A549 (cell line): ENCODE data around the gene ANGEL2.
A peak's percentile ranks its signal among the peaks of the same experiment; 100 is the strongest.

ENCODE experiments used
- BHLHE40 ChIP-seq: IDR thresholded peaks from 2 replicates; pipeline ENCODE4 v1.6.1; 2012; ENCODE audit warnings: low read depth, low read length, inconsistent platforms
- CEBPB ChIP-seq, 2 experiments: fragments of >200 bp in 1 of 2; sonication (Bioruptor Twin) in 1 of 2; formaldehyde crosslinking in 1 of 2; IDR thresholded peaks; 2 replicates each; pipeline ENCODE4 v1.6.1; 2012 to 2016
- CHD2 ChIP-seq: fragments of 150-350 bp; IDR thresholded peaks from 2 replicates; pipeline ENCODE4 v1.6.1; 2014; ENCODE audit warnings: low read length; ENCODE audit not compliant: partially characterized antibody
- EHF ChIP-seq: fragments of 250-450 bp; sonication (Bioruptor Pico); IDR thresholded peaks from 2 replicates; pipeline ENCODE4 v1.5.0; 2020; ENCODE audit warnings: mild to moderate bottlenecking
- EP300 ChIP-seq, 2 experiments: fragments of >200 bp; sonication (Bioruptor Twin); formaldehyde crosslinking; IDR thresholded peaks; 2 replicates in 1 of 2; 3 replicates in 1 of 2; pipeline ENCODE4 v1.6.1; 2016 to 2017
- MAFK ChIP-seq: fragments of 450-650 bp; IDR thresholded peaks from 2 replicates; pipeline ENCODE4 v1.6.1; 2014; ENCODE audit not compliant: partially characterized antibody
- NFE2L2 ChIP-seq: fragments of 150-350 bp; conservative IDR thresholded peaks from 2 replicates; pipeline ENCODE4 v1.6.1; 2014; ENCODE audit warnings: low read length
- POLR2A ChIP-seq: IDR thresholded peaks from 2 replicates; pipeline ENCODE4 v1.6.1; 2012; ENCODE audit warnings: mild to moderate bottlenecking, low read length
- RFX5 ChIP-seq: fragments of 450-650 bp; IDR thresholded peaks from 2 replicates; pipeline ENCODE4 v1.7.1; 2014; ENCODE audit warnings: antibody characterized with exemption, mild to moderate bottlenecking, moderate library complexity
- SMC3 ChIP-seq: fragments of >200 bp; sonication (Bioruptor Twin); formaldehyde crosslinking; IDR thresholded peaks from 3 replicates; pipeline ENCODE4 v1.6.1; 2018; ENCODE audit warnings: inconsistent platforms
- ZNF302 ChIP-seq: fragments of 250-450 bp; sonication (Bioruptor Pico); IDR thresholded peaks from 2 replicates; pipeline ENCODE4 v1.9.0; 2021; ENCODE audit warnings: inconsistent platforms, mild to moderate bottlenecking, moderate library complexity
- TF ChIP-seq, protein P1 (sequence below): fragments of >200 bp; sonication (Bioruptor Twin); formaldehyde crosslinking; IDR thresholded peaks from 3 replicates; pipeline ENCODE4 v1.5.1; 2016
- TF ChIP-seq, protein P2 (sequence below): fragments of 450-650 bp; IDR thresholded peaks from 2 replicates; pipeline ENCODE4 v1.6.1; 2014; ENCODE audit warnings: antibody characterized with exemption

DNA sequence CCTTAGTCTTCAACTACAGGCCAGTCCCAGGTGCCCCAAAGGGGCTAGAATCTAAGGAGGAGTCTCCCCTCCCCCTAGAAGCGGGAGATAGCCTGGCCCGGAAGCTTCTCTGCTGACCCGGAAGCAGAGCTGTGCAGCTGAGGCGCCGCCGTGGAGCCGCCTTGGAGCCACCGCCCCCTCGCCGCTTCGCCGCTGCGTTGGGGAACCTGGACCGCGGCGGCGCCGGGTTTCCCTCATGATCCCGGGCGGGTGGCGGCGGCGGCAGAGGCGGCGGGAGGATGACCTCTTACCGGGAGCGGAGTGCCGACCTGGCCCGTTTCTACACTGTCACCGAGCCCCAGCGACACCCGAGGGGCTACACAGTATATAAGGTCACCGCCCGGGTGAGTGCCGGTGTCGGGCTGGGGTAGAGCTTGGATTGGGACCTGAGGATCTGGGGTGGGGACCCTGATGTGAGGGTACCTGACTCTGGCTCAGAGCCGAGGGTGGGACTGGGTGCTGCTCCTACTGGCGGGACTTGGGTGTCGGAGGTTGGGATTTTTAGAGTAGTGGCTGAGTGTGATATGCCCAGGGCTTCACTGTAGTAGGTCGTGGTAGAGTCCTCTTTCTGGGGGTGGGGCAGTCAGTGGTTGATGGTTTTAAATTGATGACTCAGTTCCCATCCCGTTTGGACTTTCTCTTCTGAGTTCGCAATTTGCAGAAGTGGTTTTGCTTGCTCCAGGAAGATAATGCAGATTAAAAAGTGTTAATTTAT lies 35.6 kb upstream of the ANGEL2 start, which contains the start of gene RPS6KC1:
- TF ChIP-seq, protein P1, sequence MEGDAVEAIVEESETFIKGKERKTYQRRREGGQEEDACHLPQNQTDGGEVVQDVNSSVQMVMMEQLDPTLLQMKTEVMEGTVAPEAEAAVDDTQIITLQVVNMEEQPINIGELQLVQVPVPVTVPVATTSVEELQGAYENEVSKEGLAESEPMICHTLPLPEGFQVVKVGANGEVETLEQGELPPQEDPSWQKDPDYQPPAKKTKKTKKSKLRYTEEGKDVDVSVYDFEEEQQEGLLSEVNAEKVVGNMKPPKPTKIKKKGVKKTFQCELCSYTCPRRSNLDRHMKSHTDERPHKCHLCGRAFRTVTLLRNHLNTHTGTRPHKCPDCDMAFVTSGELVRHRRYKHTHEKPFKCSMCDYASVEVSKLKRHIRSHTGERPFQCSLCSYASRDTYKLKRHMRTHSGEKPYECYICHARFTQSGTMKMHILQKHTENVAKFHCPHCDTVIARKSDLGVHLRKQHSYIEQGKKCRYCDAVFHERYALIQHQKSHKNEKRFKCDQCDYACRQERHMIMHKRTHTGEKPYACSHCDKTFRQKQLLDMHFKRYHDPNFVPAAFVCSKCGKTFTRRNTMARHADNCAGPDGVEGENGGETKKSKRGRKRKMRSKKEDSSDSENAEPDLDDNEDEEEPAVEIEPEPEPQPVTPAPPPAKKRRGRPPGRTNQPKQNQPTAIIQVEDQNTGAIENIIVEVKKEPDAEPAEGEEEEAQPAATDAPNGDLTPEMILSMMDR: no peak
- no peak for TF ChIP-seq EP300 (IDR thresholded peaks at IDR 0.05)
- TF ChIP-seq ZNF302: no peak
- no peak for TF ChIP-seq NFE2L2
- TF ChIP-seq RFX5: no peak
- peak; percentile 62 for TF ChIP-seq POLR2A
- TF ChIP-seq MAFK: peak; percentile 56
- TF ChIP-seq, protein P2, sequence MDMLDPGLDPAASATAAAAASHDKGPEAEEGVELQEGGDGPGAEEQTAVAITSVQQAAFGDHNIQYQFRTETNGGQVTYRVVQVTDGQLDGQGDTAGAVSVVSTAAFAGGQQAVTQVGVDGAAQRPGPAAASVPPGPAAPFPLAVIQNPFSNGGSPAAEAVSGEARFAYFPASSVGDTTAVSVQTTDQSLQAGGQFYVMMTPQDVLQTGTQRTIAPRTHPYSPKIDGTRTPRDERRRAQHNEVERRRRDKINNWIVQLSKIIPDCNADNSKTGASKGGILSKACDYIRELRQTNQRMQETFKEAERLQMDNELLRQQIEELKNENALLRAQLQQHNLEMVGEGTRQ: no peak
- no peak for TF ChIP-seq BHLHE40
- no peak for TF ChIP-seq CEBPB (IDR thresholded peaks at IDR 0.05)
- no peak for TF ChIP-seq EHF
- peak; percentile 57 for TF ChIP-seq CHD2
- TF ChIP-seq SMC3: no peak
